Endodermal cell (in vitro differentiated cells): Measurements from ENCODE around the gene SETD7. TPM values are rescaled to one million over a fixed set of nuclear protein-coding genes. Genes with fewer than 3 reads are reported as not detected.
A peak's percentile ranks its signal among the peaks of the same experiment; 100 is the strongest.

Source experiments
- DNase-seq: peaks from one replicate; pipeline ENCODE4 v3.0.0-alpha.2; 2017
- H3K27ac ChIP-seq: 2 replicates; pipeline ENCODE4 v1.5.1; 2013; ENCODE audit warnings: mild to moderate bottlenecking, low read depth, low read length, moderate library complexity
- H3K27me3 ChIP-seq: 2 replicates; pipeline ENCODE4 v1.6.1; 2013; ENCODE audit warnings: mild to moderate bottlenecking, low read length, moderate library complexity; ENCODE audit not compliant: insufficient read depth, control insufficient read depth, poor library complexity, severe bottlenecking
- H3K36me3 ChIP-seq: 2 replicates; pipeline ENCODE4 v1.7.0; 2013; ENCODE audit warnings: mild to moderate bottlenecking, low read length, moderate library complexity; ENCODE audit not compliant: control insufficient read depth, insufficient read depth
- H3K4me1 ChIP-seq: one replicate; pipeline ENCODE4 v1.7.0; 2013; ENCODE audit warnings: low read length; ENCODE audit not compliant: control insufficient read depth, insufficient read depth
- H3K4me3 ChIP-seq: 2 replicates; pipeline ENCODE4 v1.5.1; 2013; ENCODE audit warnings: mild to moderate bottlenecking, low read length, moderate library complexity
- H3K9ac ChIP-seq: 2 replicates; pipeline ENCODE4 v1.6.1; 2013; ENCODE audit warnings: mild to moderate bottlenecking, low read length, moderate library complexity; ENCODE audit not compliant: poor library complexity, severe bottlenecking; ENCODE audit errors: extremely low read depth
- H3K9me3 ChIP-seq: 2 replicates; pipeline ENCODE4 v1.6.1; 2013; ENCODE audit warnings: mild to moderate bottlenecking, low read length, moderate library complexity; ENCODE audit not compliant: control insufficient read depth
- H3K27ac Mint-ChIP-seq: 2 replicates; pipeline ENCODE4 v1.8.0; 2020; ENCODE audit warnings: mixed read lengths
- H3K27me3 Mint-ChIP-seq: 2 replicates; pipeline ENCODE4 v1.8.0; 2021; ENCODE audit warnings: mild to moderate bottlenecking, mixed read lengths; ENCODE audit not compliant: insufficient read depth
- H3K36me3 Mint-ChIP-seq: 2 replicates; pipeline ENCODE4 v1.8.0; 2020; ENCODE audit warnings: low read depth, mixed read lengths
- H3K4me1 Mint-ChIP-seq: 2 replicates; pipeline ENCODE4 v1.8.0; 2020; ENCODE audit warnings: mixed read lengths
- H3K4me3 Mint-ChIP-seq: 2 replicates; pipeline ENCODE4 v1.8.0; 2020; ENCODE audit warnings: mild to moderate bottlenecking, moderate library complexity, mixed read lengths
- H3K9me3 Mint-ChIP-seq: 2 replicates; pipeline ENCODE4 v1.8.0; 2020; ENCODE audit warnings: mild to moderate bottlenecking, mixed read lengths
- WGBS, 2 experiments: methylation state at CpG; one replicate each; pipeline versions ENCODE4 v1.1.5 to v1.1.7; 2013; ENCODE audit warnings: missing lambda C conversion rate in 2 of 2, mixed read lengths in 1 of 2; ENCODE audit not compliant: insufficient coverage in 1 of 2, insufficient read length in 1 of 2; 5-methylcytosine and 5-hydroxymethylcytosine counted together
- total RNA-seq, 2 donors: library from RNA; stranded (reverse); fragmentation: NEBNext Ultra II Directional in 1 of 2; extraction: Animal tissue kit (Norgen Biotek cat#: 25700) in 1 of 2; gene quantifications; 2 replicates in 1 of 2; 3 replicates in 1 of 2; pipeline ENCODE4 v1.2.1, GENCODE V29; 2021
- TF ChIP-seq, protein P1 (sequence below): fragments of 200-600 bp; sonication (generic); conservative IDR thresholded peaks from 2 replicates; pipeline ENCODE4 v1.5.0; 2021; ENCODE audit warnings: antibody characterized with exemption, mild to moderate bottlenecking

Gene SETD7
- total RNA-seq, 2 donors from 2014 or later, result 13.8 to 19.4 TPM

DNA sequence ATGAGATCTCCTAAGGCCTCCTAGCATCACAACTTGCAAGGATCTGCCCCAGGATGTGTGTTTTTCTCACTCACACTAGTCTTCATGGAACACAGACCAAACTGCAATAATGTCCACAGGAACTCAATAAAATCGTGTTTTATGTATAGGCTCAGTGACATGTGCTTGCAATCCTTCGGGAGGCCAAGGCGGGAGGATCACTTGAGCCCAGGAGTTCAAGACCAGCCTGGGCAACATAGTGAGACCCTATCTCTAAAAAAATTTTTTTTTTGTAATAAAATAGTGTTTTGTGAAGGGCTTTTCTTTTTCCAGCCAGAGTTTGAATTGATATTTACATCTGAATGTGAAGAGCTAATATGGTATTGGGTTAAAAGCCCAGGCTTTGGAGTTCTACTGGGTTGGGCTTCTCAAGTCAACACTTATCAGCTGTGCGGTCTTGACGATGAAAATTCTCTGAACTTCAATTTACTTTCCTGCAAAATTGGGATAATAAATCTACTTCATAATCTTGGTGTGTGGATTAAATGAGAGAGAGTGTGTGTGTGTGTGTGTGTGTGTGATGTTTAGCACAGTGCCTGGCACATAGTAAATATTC is 38.7 kb upstream of the SETD7 start:
- no peaks in the 10 kb centered on the region for H3K36me3 ChIP-seq
- H3K4me3 ChIP-seq, result no peak overlapping the region
- TF ChIP-seq, protein P1, sequence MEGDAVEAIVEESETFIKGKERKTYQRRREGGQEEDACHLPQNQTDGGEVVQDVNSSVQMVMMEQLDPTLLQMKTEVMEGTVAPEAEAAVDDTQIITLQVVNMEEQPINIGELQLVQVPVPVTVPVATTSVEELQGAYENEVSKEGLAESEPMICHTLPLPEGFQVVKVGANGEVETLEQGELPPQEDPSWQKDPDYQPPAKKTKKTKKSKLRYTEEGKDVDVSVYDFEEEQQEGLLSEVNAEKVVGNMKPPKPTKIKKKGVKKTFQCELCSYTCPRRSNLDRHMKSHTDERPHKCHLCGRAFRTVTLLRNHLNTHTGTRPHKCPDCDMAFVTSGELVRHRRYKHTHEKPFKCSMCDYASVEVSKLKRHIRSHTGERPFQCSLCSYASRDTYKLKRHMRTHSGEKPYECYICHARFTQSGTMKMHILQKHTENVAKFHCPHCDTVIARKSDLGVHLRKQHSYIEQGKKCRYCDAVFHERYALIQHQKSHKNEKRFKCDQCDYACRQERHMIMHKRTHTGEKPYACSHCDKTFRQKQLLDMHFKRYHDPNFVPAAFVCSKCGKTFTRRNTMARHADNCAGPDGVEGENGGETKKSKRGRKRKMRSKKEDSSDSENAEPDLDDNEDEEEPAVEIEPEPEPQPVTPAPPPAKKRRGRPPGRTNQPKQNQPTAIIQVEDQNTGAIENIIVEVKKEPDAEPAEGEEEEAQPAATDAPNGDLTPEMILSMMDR, result no peak
- H3K4me3 Mint-ChIP-seq, result no peak overlapping the region
- no peak overlapping the region for H3K27ac ChIP-seq
- H3K4me1 Mint-ChIP-seq, result peaks cover 45% of the 10 kb centered on the region
- H3K4me1 ChIP-seq, result peaks cover 15% of the 10 kb centered on the region
- H3K27me3 ChIP-seq, result no peaks in the 10 kb centered on the region
- H3K9me3 ChIP-seq, result no peaks in the 10 kb centered on the region
- no peaks in the 10 kb centered on the region for H3K36me3 Mint-ChIP-seq
- 92% methylated on average over 5 of the region's 5 CpGs; no CpG with 5 or more reads in 1 of the 2 experiments for WGBS, 2 experiments
- H3K9me3 Mint-ChIP-seq, result no peaks in the 10 kb centered on the region
- H3K27me3 Mint-ChIP-seq, result no peaks in the 10 kb centered on the region
- no peak overlapping the region for H3K9ac ChIP-seq
- no peak for DNase-seq
- peak overlapping the region; percentile 38 for H3K27ac Mint-ChIP-seq

- no peaks in the 10 kb centered on the region for H3K27me3 ChIP-seq
- TF ChIP-seq, protein P1, result no peak
- Mint-ChIP-seq H3K4me3 (no peak overlapping the region), H3K27me3 (peaks cover 2% of the 10 kb centered on the region), H3K27ac (peak overlapping the region; percentile 91), H3K4me1 (peaks cover 40% of the 10 kb centered on the region), H3K36me3 (no peaks in the 10 kb centered on the region), H3K9me3 (no peaks in the 10 kb centered on the region)
- no peaks in the 10 kb centered on the region for H3K9me3 ChIP-seq
- peak; percentile 80 for DNase-seq
- no peaks in the 10 kb centered on the region for H3K36me3 ChIP-seq
- peak overlapping the region; percentile 11 for H3K9ac ChIP-seq
- WGBS, 2 experiments, result 47 to 51% methylated on average over 4 of the region's 4 CpGs
- no peak overlapping the region for H3K4me3 ChIP-seq
- no peak overlapping the region for H3K27ac ChIP-seq
- H3K4me1 ChIP-seq, result peaks cover 15% of the 10 kb centered on the region
Observed at GRCh38 chr4:139593091-139593564, 37.1 kb upstream of the SETD7 start.

DNA sequence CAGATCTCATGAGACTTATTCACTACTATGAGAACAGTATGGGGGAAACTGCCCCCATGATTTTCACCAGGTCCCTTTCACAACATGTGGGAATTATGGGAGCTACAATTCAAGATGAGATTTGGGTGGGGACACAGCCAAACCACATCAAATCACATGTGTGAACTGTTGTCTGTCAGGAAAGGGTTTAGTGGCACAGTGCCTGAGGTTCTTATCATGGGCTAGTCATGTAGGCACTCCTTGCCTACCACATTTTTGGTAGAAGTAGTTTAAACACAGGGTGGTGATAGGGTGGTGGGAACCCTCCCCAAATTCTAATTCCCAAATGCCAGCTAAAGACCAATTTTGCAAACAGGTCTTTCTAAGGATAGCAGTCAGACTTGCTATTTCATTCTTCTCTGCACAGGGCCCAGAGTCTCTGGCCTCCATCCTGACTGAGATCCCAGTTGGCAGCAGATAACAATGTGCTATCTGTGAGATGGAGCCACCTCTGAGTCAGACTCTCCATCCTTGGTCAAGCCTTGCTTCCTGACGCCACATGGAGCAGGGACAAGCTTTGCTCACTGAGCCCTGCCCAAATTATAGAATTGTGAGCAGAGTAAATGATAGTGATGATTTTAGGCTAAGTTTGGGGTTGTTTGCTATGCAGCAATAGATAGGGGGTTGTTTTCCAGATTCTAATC is 33.5 kb upstream of the SETD7 start:
- WGBS, 2 experiments, result 96% methylated on average over 1 of the region's 1 CpG; no CpG with 5 or more reads in 1 of the 2 experiments
- Histone ChIP-seq H3K4me1 (peaks cover 4% of the 10 kb centered on the region), H3K9me3 (no peaks in the 10 kb centered on the region), H3K36me3 (no peaks in the 10 kb centered on the region), H3K9ac (no peak overlapping the region), H3K27ac (no peak overlapping the region), H3K27me3 (no peaks in the 10 kb centered on the region), H3K4me3 (no peak overlapping the region)
- no peaks in the 10 kb centered on the region for H3K36me3 Mint-ChIP-seq
- H3K27me3 Mint-ChIP-seq, result peaks cover 6% of the 10 kb centered on the region
- no peak overlapping the region for H3K4me3 Mint-ChIP-seq
- H3K4me1 Mint-ChIP-seq, result peaks cover 15% of the 10 kb centered on the region
- no peak for DNase-seq
- H3K9me3 Mint-ChIP-seq, result no peaks in the 10 kb centered on the region
- TF ChIP-seq, protein P1, result no peak
- H3K27ac Mint-ChIP-seq, result no peak overlapping the region
